HCT116 (cell line): ENCODE measurements around the gene FGG. TPM values are rescaled to one million over a fixed set of nuclear protein-coding genes. Genes with fewer than 3 reads are reported as not detected.

Source experiments
- ATAC-seq: fragments of 200-7000 bp; cut with Tn5 transposase; 2 replicates; pipeline ENCODE4 v1.9.1; 2020; ENCODE audit warnings: mild to moderate bottlenecking, moderate library complexity
- BruUV-seq: library from RNA; stranded (reverse); fragments of 400-500 nt; replicated peaks from 2 replicates; lab custom pipeline; 2021; lab: Mats Ljungman, UMichigan
- CTCF ChIA-PET: fragments of 300-600 bp; sonication (Branson Sonifier 250); formaldehyde crosslinking; loops from one replicate; lab custom pipeline; 2021; ENCODE audit warnings: antibody characterized with exemption; lab: Charles Lee
- POLR2A ChIA-PET: fragments of 300-600, 350-600 bp; sonication (Branson Sonifier 250); formaldehyde crosslinking; loops from one replicate; lab custom pipeline; 2021; ENCODE audit warnings: antibody characterized with exemption; lab: Charles Lee
- RAD21 ChIA-PET, 2 experiments: fragments of 300-600 bp; sonication (Branson Sonifier 250); formaldehyde crosslinking; loops; one replicate each; lab custom pipeline; 2023; ENCODE audit warnings: low total read pairs in 2 of 2; ENCODE audit not compliant: uncharacterized antibody in 2 of 2, unreplicated experiment in 2 of 2, low non-redundant PET in 1 of 2; lab: Charles Lee
- DNase-seq: peaks from one replicate; pipeline ENCODE4 v3.0.0-alpha.2; 2010; ENCODE audit warnings: low read depth, low spot score
- H2AFZ ChIP-seq: fragments of 200-600 bp; shearing (Covaris generic), sonication (generic); 2 replicates; pipeline ENCODE4 v1.6.1; 2017; ENCODE audit warnings: low read depth, mixed run types, mixed read lengths, antibody characterized with exemption, low read length; ENCODE audit not compliant: poor library complexity, severe bottlenecking
- H3K27ac ChIP-seq: 2 replicates; pipeline ENCODE4 v1.5.1; 2012; ENCODE audit warnings: low read depth, low read length
- H3K27me3 ChIP-seq: fragments of 200-600 bp; sonication (generic); 2 replicates; pipeline ENCODE4 v1.6.1; 2016; ENCODE audit warnings: mixed run types, low read length, mixed read lengths; ENCODE audit not compliant: insufficient read depth
- H3K36me3 ChIP-seq, 2 experiments: fragments of 200-500 bp in 1 of 2; fragments of 200-600 bp in 1 of 2; sonication (Bioruptor generic) in 1 of 2; sonication (generic) in 1 of 2; 2 replicates each; pipeline versions ENCODE4 v1.5.1 to v1.6.1; 2014 to 2016; ENCODE audit warnings: low read length in 2 of 2, inconsistent platforms in 1 of 2, mixed read lengths in 1 of 2, mixed run types in 1 of 2; ENCODE audit not compliant: insufficient read depth in 2 of 2, control insufficient read depth in 1 of 2
- H3K4me1 ChIP-seq, 2 experiments: fragments of 200-600 bp in 1 of 2; sonication (generic) in 1 of 2; 2 replicates each; pipeline versions ENCODE4 v1.5.1 to v1.6.1; 2012 to 2017; ENCODE audit warnings: low read length in 2 of 2, inconsistent platforms in 1 of 2, mild to moderate bottlenecking in 1 of 2, mixed read lengths in 1 of 2, mixed run types in 1 of 2, moderate library complexity in 1 of 2; ENCODE audit not compliant: insufficient read depth in 2 of 2, control insufficient read depth in 1 of 2
- H3K4me2 ChIP-seq: fragments of 200-600 bp; sonication (generic); 2 replicates; pipeline ENCODE4 v1.6.1; 2017; ENCODE audit warnings: mixed run types, low read length, mixed read lengths
- H3K4me3 ChIP-seq, 2 experiments: fragments of 200-600 bp in 1 of 2; sonication (generic) in 1 of 2; replicated peaks in 1 of 2; 2 replicates each; pipeline ENCODE4 v1.5.1; 2011 to 2016; ENCODE audit warnings: low read length in 2 of 2, control low read depth in 1 of 2, low read depth in 1 of 2, mild to moderate bottlenecking in 1 of 2, mixed read lengths in 1 of 2, mixed run types in 1 of 2
- H3K79me2 ChIP-seq: fragments of 200-600 bp; sonication (generic); 2 replicates; pipeline ENCODE4 v1.6.1; 2017; ENCODE audit warnings: mild to moderate bottlenecking, mixed run types, low read length, moderate library complexity, mixed read lengths; ENCODE audit not compliant: insufficient read depth
- H3K9ac ChIP-seq: fragments of 200-600 bp; sonication (generic); 2 replicates; pipeline ENCODE4 v1.6.1; 2016; ENCODE audit warnings: low read length, mixed read lengths
- H3K9me2 ChIP-seq: fragments of 200-600 bp; sonication (generic), shearing (Covaris generic); 2 replicates; pipeline ENCODE4 v1.6.1; 2017; ENCODE audit warnings: mixed run types, mild to moderate bottlenecking, moderate library complexity; ENCODE audit not compliant: insufficient read depth
- H3K9me3 ChIP-seq, 2 experiments: fragments of 200-500 bp in 1 of 2; fragments of 200-600 bp in 1 of 2; sonication (Bioruptor generic) in 1 of 2; sonication (generic) in 1 of 2; 2 replicates each; pipeline ENCODE4 v1.6.1; 2014 to 2017; ENCODE audit warnings: low read length in 2 of 2, mixed read lengths in 2 of 2, inconsistent platforms in 1 of 2, low read depth in 1 of 2, mild to moderate bottlenecking in 1 of 2, mixed run types in 1 of 2, moderate library complexity in 1 of 2; ENCODE audit not compliant: control insufficient read depth in 1 of 2, insufficient read depth in 1 of 2
- H4K20me1 ChIP-seq: fragments of 200-600 bp; sonication (generic), shearing (Covaris generic); 2 replicates; pipeline ENCODE4 v1.6.1; 2017; ENCODE audit warnings: mixed run types, mild to moderate bottlenecking, moderate library complexity; ENCODE audit not compliant: insufficient read depth
- CBX3 ChIP-seq: IDR thresholded peaks from 2 replicates; pipeline ENCODE4 v1.6.1; 2012; ENCODE audit warnings: low read depth
- CTCF ChIP-seq, 3 experiments: fragments of 200-600 bp in 1 of 3; sonication (generic) in 1 of 3; IDR thresholded peaks in 2 of 3; conservative IDR thresholded peaks in 1 of 3; 2 replicates each; pipeline ENCODE4 v1.5.1; 2012 to 2017; ENCODE audit warnings: low read depth in 2 of 3, low read length in 2 of 3, antibody characterized with exemption in 1 of 3, borderline replicate concordance in 1 of 3, control low read depth in 1 of 3, mild to moderate bottlenecking in 1 of 3, mixed read lengths in 1 of 3, mixed run types in 1 of 3, moderate library complexity in 1 of 3; ENCODE audit not compliant: insufficient read depth in 1 of 3
- ELF1 ChIP-seq: IDR thresholded peaks from 2 replicates; pipeline ENCODE4 v1.6.1; 2012; ENCODE audit warnings: low read depth, borderline replicate concordance
- EZH2 ChIP-seq: fragments of 200-600 bp; sonication (generic); IDR thresholded peaks from 2 replicates; pipeline ENCODE4 v1.6.1; 2017; ENCODE audit warnings: antibody characterized with exemption, mixed run types
- FOSL1 ChIP-seq: IDR thresholded peaks from 2 replicates; pipeline ENCODE4 v1.6.1; 2012; ENCODE audit warnings: low read depth
- MAX ChIP-seq: IDR thresholded peaks from 2 replicates; pipeline ENCODE4 v1.6.1; 2012
- RAD21 ChIP-seq: IDR thresholded peaks from 2 replicates; pipeline ENCODE4 v1.6.1; 2012; ENCODE audit warnings: low read depth, mild to moderate bottlenecking
- ZFX ChIP-seq: fragments of 450-650 bp; IDR thresholded peaks from 2 replicates; pipeline ENCODE4 v1.6.1; 2017
- ZNF274 ChIP-seq: fragments of 200-500 bp; sonication (Bioruptor generic); IDR thresholded peaks from 2 replicates; pipeline ENCODE4 v1.6.1; 2014; ENCODE audit warnings: mild to moderate bottlenecking, low read depth, low read length, inconsistent platforms
- intact Hi-C: fragments of 100-400 bp; cut with micrococcal nuclease; formaldehyde crosslinking; loops from 2 replicates; pipeline ENCODE4 v1.10.0; 2022
- total RNA-seq: library from RNA; stranded (reverse); gene quantifications from one replicate; pipeline ENCODE4 v1.2.1, GENCODE V29; 2021; ENCODE audit not compliant: unreplicated experiment

FGG gene
- total RNA-seq, 1 experiment from 2014 or later = 2.7 TPM

GRCh38 chr4:154560419-154560801, 52.0 kb downstream of the FGG start:
- intact Hi-C loops = no loop called here
- no peaks in the 10 kb centered on the region for H3K79me2 ChIP-seq
- DNase-seq = no peak
- H3K4me2 ChIP-seq = no peak overlapping the region
- no peaks in the 10 kb centered on the region for H3K9me2 ChIP-seq
- no peak for ATAC-seq
- H4K20me1 ChIP-seq = no peaks in the 10 kb centered on the region
- ChIA-PET CTCF (interaction anchor here (1.9 to 5.6 kb wide), 3 partner anchors 35 to 64 kb away, joined by 6 to 119 read pairs (median 67); no protein-coding TSS in a partner anchor), POLR2A (no interaction called here)
- no peaks in the 10 kb centered on the region for H3K27me3 ChIP-seq
- BruUV-seq = no TSS peak
- H3K4me3 ChIP-seq = no peak overlapping the region
- H3K36me3 ChIP-seq = no peaks in the 10 kb centered on the region
- TF ChIP-seq ZFX = no peak
- TF ChIP-seq, all 23 proteins: peak for 0
- H3K27ac ChIP-seq = no peak overlapping the region
- H3K9me3 ChIP-seq = no peaks in the 10 kb centered on the region
- RAD21 ChIA-PET = no interaction called here
- no peaks in the 10 kb centered on the region for H3K4me1 ChIP-seq
- H2AFZ ChIP-seq = no peak overlapping the region
- no peak overlapping the region for H3K9ac ChIP-seq

GRCh38 chr4:154559494-154560418, 52.7 kb downstream of the FGG start:
- no peak overlapping the region for H3K4me3 ChIP-seq
- no peaks in the 10 kb centered on the region for H3K79me2 ChIP-seq
- no peaks in the 10 kb centered on the region for H3K27me3 ChIP-seq
- no TSS peak for BruUV-seq
- H3K9me3 ChIP-seq = no peaks in the 10 kb centered on the region
- H3K4me2 ChIP-seq = no peak overlapping the region
- no peak overlapping the region for H3K27ac ChIP-seq
- no peak overlapping the region for H3K9ac ChIP-seq
- no peak overlapping the region for H2AFZ ChIP-seq
- CTCF ChIA-PET = interaction anchor here (0.6 to 5.6 kb wide), 18 partner anchors 8 to 247 kb away, joined by 3 to 119 read pairs (median 4); partner anchors contain the start of genes FGG and PLRG1
- peak; percentile 95 for ATAC-seq
- no peaks in the 10 kb centered on the region for H4K20me1 ChIP-seq
- no peaks in the 10 kb centered on the region for H3K36me3 ChIP-seq
- H3K4me1 ChIP-seq = no peaks in the 10 kb centered on the region
- TF ChIP-seq ELF1 = no peak
- no peak for TF ChIP-seq FOSL1
- no peak for TF ChIP-seq ZNF274
- TF ChIP-seq CBX3 = peak; percentile 80
- TF ChIP-seq EZH2 = no peak
- TF ChIP-seq MAX = peak; percentile 27; the same call in 1 of the 2 replicates
- TF ChIP-seq RAD21 = peak; percentile 83
- peak; percentile 53 to 76 (median 65) for TF ChIP-seq CTCF (IDR thresholded peaks at IDR 0.05 in 2 of 3, conservative IDR thresholded peaks at IDR 0.05 in 1 of 3; ENCODE audit: borderline replicate concordance in 1 of 3, insufficient read depth in 1 of 3, low read depth in 2 of 3, low read length in 2 of 3)
- no peaks in the 10 kb centered on the region for H3K9me2 ChIP-seq
- RAD21 ChIA-PET = interaction anchor here (0.7 to 1.4 kb wide), 5 partner anchors 51 to 64 kb away, joined by 3 to 16 read pairs (median 3); no protein-coding TSS in a partner anchor
- POLR2A ChIA-PET = interaction anchor here (1.3 to 1.5 kb wide), 2 partner anchors 9 to 59 kb away, joined by 4 read pairs; partner anchors contain the start of gene PLRG1
- intact Hi-C loops = loop anchor here (1.0 to 10.0 kb wide), 5 partner anchors 59 to 468 kb away; no protein-coding TSS in a partner anchor
- DNase-seq = peak; percentile 44
